Measurements from ENCODE around the gene CENPN. TPM values are rescaled to one million over a fixed set of nuclear protein-coding genes. Genes with fewer than 3 reads are reported as not detected.

Gene CENPN
- 61.8 and 63.3 TPM in 2 replicates for total RNA-seq

DNA sequence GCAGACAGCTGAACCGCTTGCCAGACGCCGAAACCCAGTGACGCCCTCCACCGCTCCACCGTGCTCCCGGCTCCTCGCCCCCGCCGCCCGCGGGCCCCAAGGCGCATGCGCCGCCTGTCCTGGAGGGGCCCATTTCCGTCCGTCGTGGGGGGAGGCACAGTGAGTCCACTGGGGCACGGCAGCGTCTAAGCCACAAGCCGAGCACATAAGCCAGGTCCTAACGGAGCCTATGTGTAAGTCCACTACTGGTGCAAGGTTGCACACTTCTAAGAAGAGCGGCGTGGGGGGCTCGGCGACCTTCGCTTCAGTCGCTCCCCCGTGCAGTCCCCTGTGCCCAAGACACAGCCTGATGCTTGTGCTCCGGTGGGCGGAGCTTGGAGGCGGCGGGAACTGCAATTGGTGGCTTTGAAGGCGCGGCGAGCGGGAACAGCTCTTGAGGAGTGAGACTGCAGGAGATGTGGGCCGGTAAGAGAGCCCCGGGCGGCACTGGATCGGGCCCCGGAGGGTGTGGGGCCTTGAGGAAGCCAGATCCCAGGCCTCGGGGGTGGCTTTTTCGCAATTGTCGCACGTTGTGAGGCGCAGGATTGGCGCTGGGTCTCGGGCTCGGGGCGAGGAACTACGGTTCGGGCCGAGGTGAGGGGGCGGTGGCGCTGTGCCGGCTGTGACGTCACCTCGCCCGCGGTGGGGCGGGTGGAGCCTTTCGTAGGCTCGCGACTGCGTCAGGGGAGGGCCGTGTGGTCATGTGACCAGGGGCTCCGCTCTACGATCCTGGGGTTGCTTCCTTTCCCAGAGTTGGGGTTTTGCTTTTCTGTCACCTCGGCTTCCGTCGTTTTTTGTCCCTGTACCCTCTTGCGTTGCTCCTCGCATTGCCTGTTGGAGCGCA lies at the start of gene CENPN, which contains the start of gene CMC2:
Gene CENPN, plus strand, starts transcription at position 402 of the 883 bp plus-strand sequence. CDS start 4,726 bp downstream, outside the sequence.
Gene CMC2, minus strand, starts transcription at position 73 of the 883 bp plus-strand sequence. CDS start 9,491 bp downstream, outside the sequence.
- Mint-ChIP-seq H3K4me3 (peak within 1 kb of the TSS; percentile 98), H3K4me1 (peaks cover 53% of the 10 kb centered on the region), H3K36me3 (ENCODE audit: low read depth) (peaks cover 29% of the 10 kb centered on the region)

DNA sequence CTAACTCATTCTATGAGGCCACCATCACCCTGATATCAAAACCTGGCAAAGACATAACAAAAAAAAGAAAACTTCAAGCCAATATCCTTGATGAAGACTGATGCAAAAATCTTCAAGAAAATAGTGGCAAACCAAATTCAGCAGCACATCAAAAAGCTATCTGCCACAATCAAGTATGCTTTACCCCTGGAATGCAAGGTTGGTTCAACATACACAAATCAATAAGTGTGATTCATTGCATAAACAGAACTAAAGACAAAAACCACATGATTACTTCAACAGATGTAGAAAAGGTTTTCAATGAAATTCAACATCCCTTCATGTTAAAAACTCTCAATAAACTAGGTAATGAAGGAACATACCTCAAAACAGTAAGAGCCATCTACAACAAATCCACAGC lies 48.7 kb upstream of the CENPN start:
- Mint-ChIP-seq H3K9me3 (peaks cover 42% of the 10 kb centered on the region), H3K4me1 (no peaks in the 10 kb centered on the region), H3K36me3 (ENCODE audit: low read depth) (peaks cover 14% of the 10 kb centered on the region)

More for the DNA sequence above, at the start of gene CENPN, which contains the start of gene CMC2:
- Mint-ChIP-seq H3K27me3 (no peaks in the 10 kb centered on the region), H3K27ac (peak within 1 kb of the TSS; percentile 100), H3K9me3 (no peaks in the 10 kb centered on the region)
- intact Hi-C loops (cut with micrococcal nuclease): loop anchor here (1.0 to 10.0 kb wide), 9 partner anchors 28 to 1732 kb away; partner anchors contain the start of genes ATMIN, C16orf46, GAN and GCSH
- peak; percentile 99 for DNase-seq

GRCh38 chr16:80962879-80963278 lies 44.1 kb upstream of the CENPN start:
- no peaks in the 10 kb centered on the region for H3K27me3 Mint-ChIP-seq
- no peaks in the 10 kb centered on the region for H3K4me1 Mint-ChIP-seq
- intact Hi-C loops (cut with micrococcal nuclease): no loop called here
- H3K36me3 Mint-ChIP-seq (ENCODE audit: low read depth): peaks cover 6% of the 10 kb centered on the region
- no peak for DNase-seq
- no peak overlapping the region for H3K27ac Mint-ChIP-seq
- no peak overlapping the region for H3K4me3 Mint-ChIP-seq
- H3K9me3 Mint-ChIP-seq: peaks cover 24% of the 10 kb centered on the region

More for the DNA sequence above, 48.7 kb upstream of the CENPN start:
- no peak overlapping the region for H3K27ac Mint-ChIP-seq
- intact Hi-C loops (cut with micrococcal nuclease): no loop called here
- H3K4me3 Mint-ChIP-seq: no peak overlapping the region
- no peak for DNase-seq
- H3K27me3 Mint-ChIP-seq: no peaks in the 10 kb centered on the region

- Mint-ChIP-seq H3K27me3 (no peaks in the 10 kb centered on the region), H3K36me3 (ENCODE audit: low read depth) (peaks cover 9% of the 10 kb centered on the region), H3K4me3 (no peak overlapping the region), H3K4me1 (no peaks in the 10 kb centered on the region), H3K9me3 (peaks cover 14% of the 10 kb centered on the region), H3K27ac (no peak overlapping the region)
- no peak for DNase-seq
- intact Hi-C loops (cut with micrococcal nuclease): no loop called here
These were observed 42.7 kb upstream of the CENPN start for GRCh38 chr16:80964351-80964750.

- H3K36me3 Mint-ChIP-seq (ENCODE audit: low read depth): peaks cover 12% of the 10 kb centered on the region
These were observed 40.4 kb upstream of the CENPN start for GRCh38 chr16:80966617-80967016.

GRCh38 chr16:80968386-80969113 lies 38.5 kb upstream of the CENPN start:
- H3K4me3 Mint-ChIP-seq: no peak overlapping the region
- no peak for DNase-seq
- intact Hi-C loops (cut with micrococcal nuclease): no loop called here
- no peak overlapping the region for H3K27ac Mint-ChIP-seq
- H3K4me1 Mint-ChIP-seq: peaks cover 5% of the 10 kb centered on the region
- H3K9me3 Mint-ChIP-seq: no peaks in the 10 kb centered on the region
- H3K27me3 Mint-ChIP-seq: no peaks in the 10 kb centered on the region
- peaks cover 20% of the 10 kb centered on the region for H3K36me3 Mint-ChIP-seq (ENCODE audit: low read depth)

More at GRCh38 chr16:80966617-80967016, 40.4 kb upstream of the CENPN start:
- H3K4me3 Mint-ChIP-seq: no peak overlapping the region
- no peaks in the 10 kb centered on the region for H3K4me1 Mint-ChIP-seq
- no peak for DNase-seq
- no peak overlapping the region for H3K27ac Mint-ChIP-seq
- intact Hi-C loops (cut with micrococcal nuclease): no loop called here
- no peaks in the 10 kb centered on the region for H3K9me3 Mint-ChIP-seq
- H3K27me3 Mint-ChIP-seq: no peaks in the 10 kb centered on the region

DNA sequence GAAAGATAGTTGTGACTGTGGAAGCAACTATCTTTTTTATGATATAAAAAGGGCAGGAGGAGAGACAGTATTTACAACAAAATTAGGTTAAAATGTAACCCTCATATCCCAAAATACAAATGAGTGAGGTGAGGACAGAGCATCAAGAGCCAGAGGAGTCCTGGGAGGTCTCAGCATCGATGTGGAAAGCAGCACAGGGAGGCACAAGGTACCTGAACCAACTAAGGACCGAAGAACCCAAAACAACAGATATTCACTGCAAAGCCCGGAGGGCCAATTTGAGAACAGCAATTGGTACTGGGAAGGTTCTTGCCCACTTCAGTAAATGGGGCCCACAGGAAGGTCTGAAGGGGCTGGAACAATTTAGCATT lies 37.9 kb upstream of the CENPN start:
- no peaks in the 10 kb centered on the region for H3K9me3 Mint-ChIP-seq
- peaks cover 23% of the 10 kb centered on the region for H3K36me3 Mint-ChIP-seq (ENCODE audit: low read depth)
- H3K4me3 Mint-ChIP-seq: no peak overlapping the region
- intact Hi-C loops (cut with micrococcal nuclease): no loop called here
- no peak for DNase-seq
- H3K27ac Mint-ChIP-seq: no peak overlapping the region
- peaks cover 5% of the 10 kb centered on the region for H3K4me1 Mint-ChIP-seq
- H3K27me3 Mint-ChIP-seq: no peaks in the 10 kb centered on the region

- Mint-ChIP-seq H3K27ac (peak overlapping the region; percentile 6), H3K9me3 (no peaks in the 10 kb centered on the region), H3K27me3 (no peaks in the 10 kb centered on the region), H3K4me1 (peaks cover 9% of the 10 kb centered on the region), H3K4me3 (no peak overlapping the region), H3K36me3 (ENCODE audit: low read depth) (peaks cover 43% of the 10 kb centered on the region)
- DNase-seq: no peak
- intact Hi-C loops (cut with micrococcal nuclease): no loop called here
These were observed 35.2 kb upstream of the CENPN start for GRCh38 chr16:80971819-80972218.

- DNase-seq: no peak
- Mint-ChIP-seq H3K4me1 (peaks cover 9% of the 10 kb centered on the region), H3K27me3 (no peaks in the 10 kb centered on the region), H3K9me3 (no peaks in the 10 kb centered on the region), H3K27ac (no peak overlapping the region), H3K36me3 (ENCODE audit: low read depth) (peaks cover 46% of the 10 kb centered on the region), H3K4me3 (no peak overlapping the region)
- intact Hi-C loops (cut with micrococcal nuclease): no loop called here
These were observed 34.4 kb upstream of the CENPN start for GRCh38 chr16:80972611-80973010.

- intact Hi-C loops (cut with micrococcal nuclease): no loop called here
- H3K36me3 Mint-ChIP-seq (ENCODE audit: low read depth): peaks cover 46% of the 10 kb centered on the region
- H3K4me3 Mint-ChIP-seq: no peak overlapping the region
- DNase-seq: no peak
- H3K27me3 Mint-ChIP-seq: no peaks in the 10 kb centered on the region
- H3K9me3 Mint-ChIP-seq: no peaks in the 10 kb centered on the region
- H3K27ac Mint-ChIP-seq: no peak overlapping the region
- peaks cover 9% of the 10 kb centered on the region for H3K4me1 Mint-ChIP-seq
These were observed 33.0 kb upstream of the CENPN start for GRCh38 chr16:80973991-80974390.

GRCh38 chr16:80974649-80975376 lies 32.2 kb upstream of the CENPN start:
- H3K4me3 Mint-ChIP-seq: no peak overlapping the region
- DNase-seq: no peak
- peaks cover 9% of the 10 kb centered on the region for H3K4me1 Mint-ChIP-seq
- peak overlapping the region; percentile 67 for H3K27ac Mint-ChIP-seq
- intact Hi-C loops (cut with micrococcal nuclease): no loop called here
- no peaks in the 10 kb centered on the region for H3K27me3 Mint-ChIP-seq
- peaks cover 44% of the 10 kb centered on the region for H3K36me3 Mint-ChIP-seq (ENCODE audit: low read depth)
- H3K9me3 Mint-ChIP-seq: no peaks in the 10 kb centered on the region

DNA sequence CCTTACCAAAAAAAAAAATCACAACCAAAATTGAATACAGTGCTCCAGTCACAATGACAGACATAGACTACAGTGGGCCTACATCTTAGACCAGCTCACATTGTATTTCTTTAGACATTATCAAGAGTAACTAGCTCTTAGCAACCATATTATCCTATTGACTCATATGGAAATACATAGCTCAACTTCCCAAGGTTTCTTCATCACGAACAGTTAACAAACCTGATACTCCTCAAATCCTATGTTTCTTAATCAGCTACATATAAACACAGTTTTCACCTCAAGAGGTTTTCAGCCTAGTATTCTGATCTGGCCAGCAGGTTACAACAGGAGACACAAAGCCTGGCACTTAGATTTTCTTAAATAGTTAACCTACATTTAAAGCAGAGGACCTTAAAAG lies 30.1 kb upstream of the CENPN start:
- Mint-ChIP-seq H3K27me3 (no peaks in the 10 kb centered on the region), H3K27ac (no peak overlapping the region), H3K9me3 (no peaks in the 10 kb centered on the region)

DNA sequence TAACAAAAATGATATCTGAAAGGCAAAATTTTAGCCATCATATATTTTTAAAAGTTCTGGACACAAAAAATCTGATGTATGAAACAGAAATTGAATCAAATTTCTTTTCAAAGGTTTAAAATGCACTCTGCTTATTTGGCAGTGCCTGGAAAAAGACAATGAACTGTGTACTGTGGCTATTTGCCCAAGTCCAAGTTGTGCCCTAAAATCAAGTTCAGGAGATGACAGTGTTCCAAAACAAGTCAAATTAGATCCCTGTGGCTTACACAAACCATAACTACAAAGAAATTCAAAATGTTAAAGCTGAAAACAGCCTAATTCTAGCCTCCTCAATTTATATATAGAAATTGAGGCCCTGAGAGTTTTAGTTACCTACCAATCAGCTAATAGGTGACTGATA lies 25.9 kb upstream of the CENPN start:
- H3K4me3 Mint-ChIP-seq: no peak overlapping the region
- H3K27me3 Mint-ChIP-seq: no peaks in the 10 kb centered on the region
- peaks cover 5% of the 10 kb centered on the region for H3K4me1 Mint-ChIP-seq
- no peak overlapping the region for H3K27ac Mint-ChIP-seq
- DNase-seq: no peak
- H3K9me3 Mint-ChIP-seq: no peaks in the 10 kb centered on the region
- intact Hi-C loops (cut with micrococcal nuclease): no loop called here
- H3K36me3 Mint-ChIP-seq (ENCODE audit: low read depth): peaks cover 32% of the 10 kb centered on the region

More for the DNA sequence above, 30.1 kb upstream of the CENPN start:
- no peak for DNase-seq
- Mint-ChIP-seq H3K36me3 (ENCODE audit: low read depth) (peaks cover 48% of the 10 kb centered on the region), H3K4me3 (no peak overlapping the region), H3K4me1 (peaks cover 6% of the 10 kb centered on the region)
- intact Hi-C loops (cut with micrococcal nuclease): no loop called here
